ENCODE data around the gene SLC25A18.
"Not testable (repeated sequence)": the region's sequence is repeated elsewhere in the genome, so short reads cannot be mapped to it uniquely, and the experiment has no call there.

Gene SLC25A18

DNA sequence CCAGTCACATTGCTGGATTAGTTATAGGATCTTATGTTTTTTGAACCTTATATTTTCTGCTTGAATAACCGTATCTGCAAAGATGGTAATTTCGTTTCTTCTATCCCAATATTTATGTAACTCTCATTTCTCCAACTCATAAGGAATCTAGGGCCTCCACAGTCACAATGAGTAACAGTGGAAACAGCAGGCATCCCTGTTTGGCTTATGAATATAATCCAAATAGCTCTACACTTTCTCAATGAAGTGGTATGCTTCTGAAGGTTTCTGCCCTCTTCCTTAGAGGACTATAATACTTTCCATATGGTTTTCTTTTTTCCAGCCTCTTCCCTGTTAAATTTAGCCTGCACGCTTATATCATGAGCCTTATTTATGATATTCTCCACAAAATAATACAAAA is 48.8 kb downstream of the SLC25A18 start:
- Histone ChIP-seq H3K27me3 (ENCODE audit: control insufficient read depth in 1 of 2, insufficient read depth in 2 of 2, low read length in 2 of 2) (no peaks in the 10 kb centered on the region), H3K27ac (ENCODE audit: low read depth, low read length) (no peak overlapping the region), H3K9me3 (ENCODE audit: low read length) (no peaks in the 10 kb centered on the region), H3K4me3 (ENCODE audit: low read depth in 1 of 2, low read length in 2 of 2) (no peak overlapping the region), H3K4me1 (ENCODE audit: insufficient read depth, low read length) (peaks cover 4% of the 10 kb centered on the region), H3K36me3 (ENCODE audit: insufficient read depth, low read length) (peaks cover 30% of the 10 kb centered on the region), H3K9ac (ENCODE audit: low read length) (no peak overlapping the region)

DNA sequence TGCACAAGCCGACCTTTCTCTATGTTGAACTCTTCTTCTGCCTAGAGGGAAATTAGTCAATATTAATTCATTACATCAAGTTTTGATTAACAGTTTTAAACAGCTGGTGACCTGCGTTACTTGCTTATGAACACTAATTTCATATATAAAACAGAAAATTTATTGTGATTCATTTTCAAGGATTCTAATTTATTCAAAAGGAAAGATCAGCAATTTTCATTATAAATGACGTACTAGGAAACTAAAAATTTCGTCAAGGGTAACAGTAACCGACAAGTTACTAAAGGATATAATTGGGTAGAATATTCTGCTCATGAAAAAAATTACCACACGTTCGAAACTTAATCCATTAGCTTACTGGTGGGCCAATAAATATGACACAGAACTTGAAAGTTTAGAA is 50.0 kb downstream of the SLC25A18 start:
- Histone ChIP-seq H3K4me1 (ENCODE audit: insufficient read depth, low read length) (no peaks in the 10 kb centered on the region), H3K4me3 (ENCODE audit: low read depth in 1 of 2, low read length in 2 of 2) (no peak overlapping the region), H3K36me3 (ENCODE audit: insufficient read depth, low read length) (peaks cover 30% of the 10 kb centered on the region), H3K9ac (ENCODE audit: low read length) (no peak overlapping the region), H3K9me3 (ENCODE audit: low read length) (no peaks in the 10 kb centered on the region), H3K27me3 (ENCODE audit: control insufficient read depth in 1 of 2, insufficient read depth in 2 of 2, low read length in 2 of 2) (no peaks in the 10 kb centered on the region), H3K27ac (ENCODE audit: low read depth, low read length) (no peak overlapping the region)

DNA sequence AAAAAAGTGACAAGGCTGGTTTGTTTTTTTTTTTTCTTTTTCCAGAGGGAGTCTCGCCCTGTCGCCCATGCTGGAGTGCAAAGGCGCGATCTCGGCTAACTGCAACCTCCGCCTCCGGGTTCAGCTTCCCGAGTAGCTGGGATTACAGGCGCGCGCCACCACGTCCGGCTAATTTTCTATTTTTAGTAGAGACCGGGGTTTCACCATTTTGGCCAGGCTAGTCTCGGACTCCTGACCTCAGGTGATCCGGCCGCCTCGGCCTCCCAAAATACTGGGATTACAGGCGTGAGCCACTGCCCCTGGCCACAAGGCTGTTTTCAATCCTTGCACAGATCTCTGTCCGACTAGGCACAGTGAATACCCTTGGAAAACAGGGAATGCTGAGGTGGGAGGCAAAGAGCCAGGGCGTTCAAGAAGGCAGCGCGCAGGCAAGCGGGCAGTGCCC is 64.7 kb downstream of the SLC25A18 start:
- peak overlapping the region; percentile 100 for H3K9ac ChIP-seq (ENCODE audit: low read length)
- peak overlapping the region; percentile 100 for H3K4me3 ChIP-seq (ENCODE audit: low read depth in 1 of 2, low read length in 2 of 2)
- no peaks in the 10 kb centered on the region for H3K36me3 ChIP-seq (ENCODE audit: insufficient read depth, low read length)
- H3K9me3 ChIP-seq (ENCODE audit: low read length) = no peaks in the 10 kb centered on the region
- peak overlapping the region; percentile 98 for H3K27ac ChIP-seq (ENCODE audit: low read depth, low read length)
- H3K27me3 ChIP-seq (ENCODE audit: control insufficient read depth in 1 of 2, insufficient read depth in 2 of 2, low read length in 2 of 2) = no peaks in the 10 kb centered on the region
- H3K4me1 ChIP-seq (ENCODE audit: insufficient read depth, low read length) = peaks cover 14% of the 10 kb centered on the region

DNA sequence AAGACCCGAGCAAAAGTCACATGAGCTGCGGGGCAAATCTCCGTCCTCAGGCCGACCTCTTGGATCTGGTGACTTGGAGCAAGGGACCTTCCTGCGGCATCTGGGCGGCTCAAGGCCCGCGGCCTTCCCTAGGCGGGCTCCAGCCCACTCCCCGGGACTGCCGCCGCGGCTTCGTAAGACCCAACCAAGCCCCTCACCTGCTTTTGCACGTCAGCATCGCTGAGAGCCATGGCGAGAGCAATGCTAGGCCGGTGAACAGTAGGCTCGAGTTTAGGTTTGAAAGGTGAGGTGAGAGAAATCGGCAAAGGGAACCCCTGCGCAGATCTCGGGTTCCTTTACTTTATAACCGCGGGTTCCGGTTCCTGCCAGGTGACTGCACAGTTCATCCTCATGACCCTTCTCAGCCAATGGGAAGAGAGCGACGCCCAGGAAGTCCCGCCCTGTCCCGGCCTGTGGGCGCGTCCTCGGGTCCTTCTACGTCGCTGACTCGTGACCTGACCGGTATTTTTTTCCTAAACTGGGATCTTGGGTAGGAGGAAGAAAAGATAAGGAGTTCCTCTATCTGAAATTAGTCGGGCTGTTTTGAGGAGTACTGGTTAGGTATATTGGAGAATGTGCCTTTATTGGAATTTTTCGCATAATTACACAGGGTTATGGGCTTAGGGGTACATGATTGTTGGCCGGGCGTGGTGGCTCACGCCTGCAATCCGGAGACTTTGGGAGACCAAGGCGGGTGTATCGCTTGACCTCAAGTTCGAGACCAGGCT is 65.3 kb downstream of the SLC25A18 start, which contains the start of gene ATP6V1E1:
TSS of gene ATP6V1E1 (minus strand) at position 344 of the 767 bp plus-strand sequence. CDS start at position 230, 114 bp downstream.
- H3K36me3 ChIP-seq (ENCODE audit: insufficient read depth, low read length) = no peaks in the 10 kb centered on the region
- peaks cover 14% of the 10 kb centered on the region for H3K4me1 ChIP-seq (ENCODE audit: insufficient read depth, low read length)
- peak within 1 kb of the TSS; percentile 100 for H3K9ac ChIP-seq (ENCODE audit: low read length)
- H3K9me3 ChIP-seq (ENCODE audit: low read length) = no peaks in the 10 kb centered on the region
- peak within 1 kb of the TSS; percentile 100 for H3K4me3 ChIP-seq (ENCODE audit: low read depth in 1 of 2, low read length in 2 of 2)
- H3K27ac ChIP-seq (ENCODE audit: low read depth, low read length) = peak within 1 kb of the TSS; percentile 98
- no peaks in the 10 kb centered on the region for H3K27me3 ChIP-seq (ENCODE audit: control insufficient read depth in 1 of 2, insufficient read depth in 2 of 2, low read length in 2 of 2)

DNA sequence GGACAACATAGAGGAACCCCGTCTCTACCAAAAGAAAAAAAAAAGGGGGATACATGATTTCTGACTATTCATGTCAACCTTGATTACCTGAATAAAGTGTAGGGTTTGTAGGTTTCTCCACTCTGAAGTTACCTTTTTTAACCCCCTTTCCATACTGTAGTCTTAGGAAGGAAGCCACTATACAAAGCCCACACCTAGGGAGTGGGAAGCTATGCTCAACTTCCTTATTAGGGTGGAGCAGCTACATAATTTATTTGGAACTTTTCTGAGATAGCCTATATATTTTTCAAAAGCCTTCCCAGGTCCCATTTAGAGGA is 65.8 kb downstream of the SLC25A18 start:
- H3K9ac ChIP-seq (ENCODE audit: low read length) = peak overlapping the region; percentile 100
- H3K4me1 ChIP-seq (ENCODE audit: insufficient read depth, low read length) = peaks cover 14% of the 10 kb centered on the region
- H3K4me3 ChIP-seq (ENCODE audit: low read depth in 1 of 2, low read length in 2 of 2) = peak overlapping the region; percentile 100
- no peaks in the 10 kb centered on the region for H3K36me3 ChIP-seq (ENCODE audit: insufficient read depth, low read length)
- no peaks in the 10 kb centered on the region for H3K9me3 ChIP-seq (ENCODE audit: low read length)
- H3K27me3 ChIP-seq (ENCODE audit: control insufficient read depth in 1 of 2, insufficient read depth in 2 of 2, low read length in 2 of 2) = no peaks in the 10 kb centered on the region
- peak overlapping the region; percentile 98 for H3K27ac ChIP-seq (ENCODE audit: low read depth, low read length)

DNA sequence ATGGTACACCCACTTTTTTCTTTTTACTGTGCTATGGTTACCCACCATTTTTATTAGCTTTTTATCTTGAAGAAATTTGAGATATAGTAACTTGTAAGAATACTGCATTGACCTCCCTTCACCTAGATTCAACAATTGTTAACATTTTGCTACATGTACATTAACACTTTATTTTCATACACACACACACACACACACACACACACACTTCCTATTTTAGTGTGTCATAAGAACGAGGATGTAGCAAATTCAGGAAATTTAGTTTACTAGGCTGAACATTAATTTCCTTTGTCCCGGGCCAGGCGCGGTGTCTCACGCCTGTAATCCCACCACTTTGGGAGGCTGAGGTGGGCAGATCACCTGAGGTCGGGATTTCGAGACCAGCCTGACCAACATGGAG is 66.3 kb downstream of the SLC25A18 start:
- H3K9ac ChIP-seq (ENCODE audit: low read length) = peak overlapping the region; percentile 100
- H3K4me1 ChIP-seq (ENCODE audit: insufficient read depth, low read length) = peaks cover 14% of the 10 kb centered on the region
- no peaks in the 10 kb centered on the region for H3K36me3 ChIP-seq (ENCODE audit: insufficient read depth, low read length)
- H3K27me3 ChIP-seq (ENCODE audit: control insufficient read depth in 1 of 2, insufficient read depth in 2 of 2, low read length in 2 of 2) = no peaks in the 10 kb centered on the region
- H3K9me3 ChIP-seq (ENCODE audit: low read length) = no peaks in the 10 kb centered on the region
- no peak overlapping the region for H3K27ac ChIP-seq (ENCODE audit: low read depth, low read length)
- H3K4me3 ChIP-seq (ENCODE audit: low read depth in 1 of 2, low read length in 2 of 2) = no peak overlapping the region

DNA sequence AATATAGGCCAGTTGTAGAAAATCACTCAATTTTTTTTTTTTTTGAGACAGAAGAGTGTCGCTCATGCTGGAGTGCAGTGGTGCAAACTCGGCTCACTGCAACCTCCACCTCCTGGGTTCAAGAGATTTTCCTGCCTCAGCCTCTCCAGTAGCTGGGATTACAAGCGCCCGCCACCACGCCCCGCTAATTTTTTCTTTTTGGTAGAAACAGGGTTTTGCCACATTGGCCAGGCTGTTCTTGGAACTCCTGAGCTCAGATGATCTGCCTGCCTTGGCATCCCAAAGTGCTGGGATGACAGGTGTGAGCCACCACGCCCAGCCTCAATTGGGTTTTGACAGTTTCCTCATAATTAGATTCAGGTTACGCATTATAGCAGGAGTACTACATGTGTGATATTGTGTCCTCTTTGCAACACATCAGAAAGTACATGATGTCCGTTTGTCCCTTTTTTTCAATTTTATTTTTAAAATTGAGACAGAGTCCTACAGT is 67.8 kb downstream of the SLC25A18 start:
- no peaks in the 10 kb centered on the region for H3K36me3 ChIP-seq (ENCODE audit: insufficient read depth, low read length)
- no peaks in the 10 kb centered on the region for H3K9me3 ChIP-seq (ENCODE audit: low read length)
- no peak overlapping the region for H3K27ac ChIP-seq (ENCODE audit: low read depth, low read length)
- no peaks in the 10 kb centered on the region for H3K27me3 ChIP-seq (ENCODE audit: control insufficient read depth in 1 of 2, insufficient read depth in 2 of 2, low read length in 2 of 2)
- H3K4me3 ChIP-seq (ENCODE audit: low read depth in 1 of 2, low read length in 2 of 2) = no peak overlapping the region
- peaks cover 14% of the 10 kb centered on the region for H3K4me1 ChIP-seq (ENCODE audit: insufficient read depth, low read length)
- no peak overlapping the region for H3K9ac ChIP-seq (ENCODE audit: low read length)

DNA sequence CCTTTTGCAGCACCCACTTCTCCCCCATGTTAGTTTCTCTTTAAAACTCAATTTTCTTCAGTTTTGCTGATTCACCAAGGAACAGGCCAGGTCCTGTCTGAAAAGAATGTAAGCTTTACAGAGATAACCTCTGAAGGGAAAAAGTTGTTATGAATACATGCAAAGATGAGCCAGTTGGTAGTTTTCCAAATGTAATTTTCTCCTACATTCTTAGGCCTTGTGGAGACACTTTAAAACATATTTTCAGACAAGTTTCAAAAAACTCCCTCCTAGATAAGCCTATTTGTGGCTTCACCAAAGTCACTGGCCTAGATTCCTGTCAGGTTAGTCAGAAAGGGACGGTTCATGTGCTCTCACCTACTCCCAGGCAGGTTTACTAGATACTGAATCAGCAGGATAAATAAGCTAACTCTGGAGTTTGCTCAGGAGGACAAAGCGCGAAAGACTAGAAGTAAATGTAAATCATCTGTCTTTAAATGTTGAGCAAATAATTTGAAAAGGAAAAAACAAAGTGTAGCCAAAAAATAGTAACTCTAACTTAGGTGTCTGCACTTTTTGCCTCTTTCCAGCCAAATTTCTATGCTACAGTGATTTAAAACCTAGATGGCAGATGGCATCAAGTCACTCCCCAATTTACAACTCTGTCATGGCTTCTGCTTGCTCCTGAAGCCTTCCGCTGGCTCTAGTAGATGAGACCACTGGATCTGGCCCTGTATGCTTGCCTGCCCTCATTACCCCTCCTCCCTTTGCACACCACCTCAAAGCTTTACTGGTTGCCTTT is 70.1 kb downstream of the SLC25A18 start:
- H3K9me3 ChIP-seq (ENCODE audit: low read length) = no peaks in the 10 kb centered on the region
- peaks cover 13% of the 10 kb centered on the region for H3K4me1 ChIP-seq (ENCODE audit: insufficient read depth, low read length)
- H3K27ac ChIP-seq (ENCODE audit: low read depth, low read length) = no peak overlapping the region
- H3K27me3 ChIP-seq (ENCODE audit: control insufficient read depth in 1 of 2, insufficient read depth in 2 of 2, low read length in 2 of 2) = no peaks in the 10 kb centered on the region
- H3K9ac ChIP-seq (ENCODE audit: low read length) = no peak overlapping the region
- no peaks in the 10 kb centered on the region for H3K36me3 ChIP-seq (ENCODE audit: insufficient read depth, low read length)
- no peak overlapping the region for H3K4me3 ChIP-seq (ENCODE audit: low read depth in 1 of 2, low read length in 2 of 2)

DNA sequence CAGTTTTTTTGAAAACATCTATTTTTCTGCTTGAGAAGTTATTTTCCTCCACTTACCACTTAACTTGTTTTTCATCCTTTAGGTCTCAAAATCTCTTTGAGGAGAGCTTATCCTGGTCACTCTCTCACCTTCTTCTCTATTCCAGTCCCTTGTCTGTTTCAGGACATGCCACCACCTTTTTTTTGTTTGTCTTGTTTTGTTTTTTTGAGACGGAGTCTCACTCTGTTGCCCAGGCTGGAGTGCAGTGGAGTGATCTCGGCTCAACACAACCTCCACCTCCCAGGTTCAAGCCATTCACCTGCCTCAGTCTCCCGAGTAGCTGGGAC is 70.7 kb downstream of the SLC25A18 start:
- H3K4me1 ChIP-seq (ENCODE audit: insufficient read depth, low read length) = peaks cover 12% of the 10 kb centered on the region
- H3K9me3 ChIP-seq (ENCODE audit: low read length) = no peaks in the 10 kb centered on the region
- no peak overlapping the region for H3K9ac ChIP-seq (ENCODE audit: low read length)
- H3K4me3 ChIP-seq (ENCODE audit: low read depth in 1 of 2, low read length in 2 of 2) = no peak overlapping the region
- H3K27ac ChIP-seq (ENCODE audit: low read depth, low read length) = no peak overlapping the region
- no peaks in the 10 kb centered on the region for H3K27me3 ChIP-seq (ENCODE audit: control insufficient read depth in 1 of 2, insufficient read depth in 2 of 2, low read length in 2 of 2)
- no peaks in the 10 kb centered on the region for H3K36me3 ChIP-seq (ENCODE audit: insufficient read depth, low read length)

DNA sequence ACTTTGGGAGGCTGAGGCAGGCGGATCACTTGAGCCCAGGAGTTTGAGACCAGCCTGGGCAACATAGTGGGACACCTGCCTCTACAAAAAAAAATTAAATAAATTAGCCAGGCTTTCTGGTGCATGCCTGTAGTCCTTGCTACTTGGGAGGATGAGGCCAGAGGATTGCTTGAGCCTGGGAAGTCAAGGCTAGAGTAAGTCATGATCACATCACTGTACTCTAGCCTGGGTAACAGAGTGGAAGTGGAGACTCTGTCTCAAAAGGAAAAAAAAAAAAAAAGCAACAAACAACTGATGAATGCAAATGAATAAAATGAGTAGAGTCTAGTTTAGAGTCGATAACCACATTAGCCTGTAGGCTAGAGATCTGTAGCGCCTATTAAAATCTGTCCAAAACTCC is 71.4 kb downstream of the SLC25A18 start:
- Histone ChIP-seq H3K36me3 (ENCODE audit: insufficient read depth, low read length) (no peaks in the 10 kb centered on the region), H3K4me3 (ENCODE audit: low read depth in 1 of 2, low read length in 2 of 2) (no peak overlapping the region), H3K9me3 (ENCODE audit: low read length) (no peaks in the 10 kb centered on the region), H3K4me1 (ENCODE audit: insufficient read depth, low read length) (peaks cover 12% of the 10 kb centered on the region), H3K9ac (ENCODE audit: low read length) (no peak overlapping the region), H3K27me3 (ENCODE audit: control insufficient read depth in 1 of 2, insufficient read depth in 2 of 2, low read length in 2 of 2) (no peaks in the 10 kb centered on the region), H3K27ac (ENCODE audit: low read depth, low read length) (no peak overlapping the region)

DNA sequence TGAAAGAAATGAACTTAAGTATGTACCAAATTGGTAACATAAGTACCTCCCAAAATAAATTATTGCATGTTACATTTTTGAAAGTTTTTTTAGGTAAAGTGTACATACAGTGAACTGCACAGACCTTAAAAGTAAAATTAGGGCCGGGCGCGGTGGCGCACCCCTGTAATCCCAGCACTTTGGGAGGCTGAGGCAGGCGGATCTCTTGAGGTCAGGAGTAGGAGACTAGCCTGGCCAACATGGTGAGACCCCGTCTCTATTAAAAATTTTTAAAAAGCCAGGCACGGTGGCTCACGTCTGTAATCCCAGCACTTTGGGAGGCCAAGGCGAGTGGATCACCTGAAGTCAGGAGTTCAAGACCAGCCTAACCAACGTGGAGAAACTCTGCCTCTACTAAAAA is 73.6 kb downstream of the SLC25A18 start:
- not testable (repeated sequence) for H3K36me3 ChIP-seq (ENCODE audit: insufficient read depth, low read length); H3K27ac ChIP-seq (ENCODE audit: low read depth, low read length); H3K9me3 ChIP-seq (ENCODE audit: low read length); H3K9ac ChIP-seq (ENCODE audit: low read length); H3K4me3 ChIP-seq (ENCODE audit: low read depth in 1 of 2, low read length in 2 of 2); H3K27me3 ChIP-seq (ENCODE audit: control insufficient read depth in 1 of 2, insufficient read depth in 2 of 2, low read length in 2 of 2)
- H3K4me1 ChIP-seq (ENCODE audit: insufficient read depth, low read length) = peaks cover 20% of the 10 kb centered on the region
